Measurements from ENCODE around the gene DLGAP4. TPM values are rescaled to one million over a fixed set of nuclear protein-coding genes. Genes with fewer than 3 reads are reported as not detected.

DLGAP4 gene
- total and polyA plus RNA-seq, 2 of the 8 experiments (the other 6 are each of a cell fraction or from before 2014, with no cell fraction given): 41.2 to 57.2 TPM

- TF ChIP-seq POLR2AphosphoS5 (IDR thresholded peaks at IDR 0.05; ENCODE audit: low read depth, low read length): no peak
- TF ChIP-seq HDAC6 (IDR thresholded peaks at IDR 0.05; ENCODE audit: low read depth, low read length): no peak
- TF ChIP-seq TAF1 (IDR thresholded peaks at IDR 0.05; ENCODE audit: low read depth, low read length): no peak
These were observed 6.0 kb downstream of the DLGAP4 start (continued) for GRCh38 chr20:36311854-36312723.

All from H1 (cell line).